HS-27A (cell line): ENCODE results near the gene SPAG17.
A peak's percentile ranks its signal among the peaks of the same experiment; 100 is the strongest.

Source experiments
- DNase-seq: peaks from one replicate; pipeline ENCODE4 v3.0.0-alpha.2; 2012; ENCODE audit warnings: low read depth, missing footprints

Gene SPAG17

DNA sequence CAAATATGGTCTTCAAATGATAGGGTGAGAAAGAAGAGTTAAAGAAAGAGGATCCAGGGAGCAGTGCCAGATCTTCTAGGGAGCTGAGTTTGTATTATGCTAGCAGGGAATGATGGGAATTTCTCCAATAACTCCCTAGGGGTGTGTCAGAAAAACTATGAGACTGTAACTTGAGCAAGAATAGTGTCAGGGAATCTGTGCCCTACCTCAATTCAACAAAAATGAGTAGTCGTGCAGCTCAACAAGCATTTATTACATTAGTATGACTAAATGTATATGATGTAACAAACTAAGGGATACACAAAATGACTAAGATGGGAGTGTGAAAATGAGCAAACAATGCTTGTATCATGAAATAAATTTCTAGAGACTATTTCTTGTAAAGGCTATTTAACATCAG lies 24.2 kb downstream of the SPAG17 start:
- no peak for DNase-seq

DNA sequence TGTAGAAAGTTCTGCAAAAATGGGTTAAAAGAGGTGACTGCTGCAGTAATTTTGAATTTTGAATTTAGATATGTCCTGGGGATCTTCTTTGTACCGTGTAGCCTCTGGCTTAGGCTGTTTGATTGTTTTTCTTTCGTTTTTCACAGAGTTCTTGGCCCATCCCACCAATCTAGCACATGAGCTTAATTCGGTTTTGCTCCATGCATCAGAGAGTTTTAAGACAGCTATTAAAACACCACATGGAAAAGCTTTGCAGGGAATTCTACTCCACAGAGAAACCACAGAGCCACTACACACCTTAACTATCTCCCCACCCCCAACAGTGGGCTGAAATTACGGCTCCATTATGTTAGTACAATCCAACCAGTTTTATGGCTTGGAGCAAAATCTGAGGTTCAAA lies 25.5 kb downstream of the SPAG17 start:
- DNase-seq = no peak

DNA sequence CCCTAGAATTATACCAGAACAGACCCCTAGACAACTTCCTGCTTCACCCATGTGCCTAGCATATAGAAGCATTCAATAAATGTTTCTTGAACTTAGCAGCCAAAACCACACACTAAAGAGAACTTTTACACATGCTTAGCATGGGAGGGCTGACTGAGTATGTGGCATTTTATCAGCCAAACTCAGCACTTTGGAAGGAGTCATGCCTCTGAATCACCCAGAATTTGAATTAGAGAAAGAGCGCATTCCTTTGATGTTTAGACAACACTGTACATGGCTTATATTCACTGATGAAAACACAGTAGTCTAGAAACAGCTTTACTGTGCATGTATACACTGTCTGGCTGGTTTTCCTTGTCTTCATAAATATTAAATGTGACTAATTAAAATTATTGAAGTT lies 26.1 kb downstream of the SPAG17 start:
- DNase-seq = peak; percentile 64

DNA sequence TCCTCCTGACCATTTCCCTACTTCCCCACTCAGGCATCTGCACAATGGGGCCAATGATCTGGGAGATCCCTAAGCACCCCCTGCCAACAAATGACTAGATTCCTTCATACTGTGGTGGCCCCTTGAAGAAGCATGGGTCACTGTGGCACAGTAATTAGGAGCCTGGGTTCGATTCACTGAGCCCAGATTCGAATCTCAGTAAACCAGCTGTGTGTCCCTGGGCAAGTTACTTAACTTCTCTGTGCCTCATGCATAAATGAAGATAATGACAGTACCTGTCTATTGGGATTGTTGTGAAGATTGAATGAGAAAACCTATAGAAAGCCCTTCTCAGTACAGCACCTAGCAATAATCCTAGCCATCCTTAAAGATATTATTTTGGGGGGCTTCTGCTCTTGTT lies 27.5 kb downstream of the SPAG17 start:
- DNase-seq = no peak

DNA sequence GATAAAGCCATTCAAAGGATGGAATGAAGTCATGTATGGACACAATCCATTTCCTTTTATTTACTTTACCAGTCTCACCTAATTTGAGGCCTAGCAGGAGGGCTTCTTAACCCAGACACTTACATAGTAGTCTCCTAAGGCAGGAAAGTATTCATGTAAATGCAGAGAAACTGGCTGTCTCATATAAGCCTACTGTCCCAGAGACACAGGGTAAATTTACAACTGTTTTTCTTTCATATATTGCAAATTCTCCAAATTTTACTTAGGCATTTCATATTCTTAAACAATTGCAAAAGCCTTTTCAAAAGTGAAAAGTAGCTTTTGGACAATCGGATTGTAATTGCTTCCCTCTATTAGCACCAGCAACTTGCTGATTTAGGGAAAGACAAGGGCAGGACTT lies 29.9 kb downstream of the SPAG17 start:
- DNase-seq = no peak

DNA sequence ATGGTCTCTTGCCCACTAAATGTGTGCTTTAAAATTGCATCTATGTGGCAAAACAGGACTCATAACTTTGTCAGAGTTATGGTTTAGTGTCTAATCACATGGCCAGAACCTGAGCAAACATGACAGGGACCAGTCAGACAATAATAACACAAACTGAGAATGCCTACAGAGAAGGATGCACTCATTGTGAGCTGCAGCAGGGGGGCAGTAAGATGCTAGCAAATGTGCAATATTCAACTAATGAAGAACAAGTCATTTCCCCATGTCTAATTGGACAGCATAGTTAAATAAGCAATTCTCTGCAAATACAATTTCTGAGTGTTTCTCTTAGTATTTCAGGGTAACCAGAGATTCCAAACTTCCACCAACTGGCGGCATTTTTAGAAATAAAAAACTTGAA lies 30.8 kb downstream of the SPAG17 start:
- no peak for DNase-seq

DNA sequence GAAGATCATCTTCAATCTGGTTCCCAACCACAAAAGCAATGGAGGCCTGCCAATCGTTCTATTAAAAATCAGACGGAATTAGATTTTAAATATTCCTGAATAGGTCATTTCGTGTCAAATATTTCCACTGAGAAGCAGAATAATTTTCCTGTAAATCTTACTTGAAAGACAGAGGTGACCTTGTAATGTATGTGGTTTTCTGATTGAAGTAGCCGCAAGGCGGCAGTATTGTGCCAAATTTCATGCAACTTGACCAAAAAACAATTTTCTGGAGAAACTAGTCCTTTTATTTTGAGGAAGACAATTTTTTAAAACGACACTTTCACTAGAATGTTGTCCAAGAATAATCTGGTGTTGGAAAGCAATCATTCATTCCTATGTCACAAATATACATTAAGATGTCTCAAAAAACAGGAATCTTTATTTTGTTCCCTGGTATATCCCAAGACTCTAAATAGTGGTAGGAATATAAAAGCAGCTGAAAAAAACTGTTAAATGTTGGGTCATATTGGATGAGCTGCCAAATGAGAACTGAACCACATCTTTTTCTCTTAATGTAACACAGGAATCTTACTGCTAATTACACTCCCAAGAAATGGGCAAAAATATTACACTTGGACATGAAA lies 33.6 kb downstream of the SPAG17 start:
- no peak for DNase-seq

DNA sequence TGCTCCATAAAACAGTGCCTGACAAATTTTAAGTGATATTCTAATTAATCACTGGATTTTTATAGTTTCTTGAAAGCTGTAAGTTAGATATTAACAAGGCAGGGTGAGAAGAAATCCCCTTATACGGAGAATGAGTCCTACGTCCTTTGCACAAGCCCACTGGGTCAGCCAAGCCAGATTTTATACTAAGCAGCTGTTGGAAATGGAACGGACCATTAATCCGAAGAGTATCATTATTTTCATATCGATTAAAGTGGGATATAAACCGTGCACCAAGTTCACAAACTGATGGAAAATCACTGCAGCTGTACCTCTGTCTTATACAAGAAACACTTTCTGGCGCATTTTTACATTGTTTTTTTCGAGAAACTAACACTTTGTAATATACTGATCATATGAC lies 35.2 kb downstream of the SPAG17 start:
- DNase-seq = no peak

DNA sequence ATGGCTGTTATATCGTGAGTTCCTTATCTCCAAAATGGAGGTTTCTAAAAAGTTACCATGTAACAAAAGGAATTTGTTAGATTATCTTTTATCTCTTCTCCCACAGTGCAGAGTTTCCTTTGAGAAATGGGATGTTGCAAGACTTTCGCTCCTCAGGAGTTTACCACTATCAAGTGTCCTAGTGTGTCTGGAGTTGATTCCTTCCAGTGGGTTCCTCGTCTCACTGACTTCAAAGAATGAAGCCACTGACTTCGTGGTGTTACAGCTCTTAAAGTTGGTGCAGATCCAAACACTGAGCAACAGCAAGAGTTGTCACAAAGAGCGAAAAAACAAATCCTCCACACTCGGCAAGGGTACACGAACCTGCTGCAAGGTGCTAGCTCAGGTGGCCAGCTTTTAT lies 37.0 kb downstream of the SPAG17 start:
- DNase-seq = no peak

DNA sequence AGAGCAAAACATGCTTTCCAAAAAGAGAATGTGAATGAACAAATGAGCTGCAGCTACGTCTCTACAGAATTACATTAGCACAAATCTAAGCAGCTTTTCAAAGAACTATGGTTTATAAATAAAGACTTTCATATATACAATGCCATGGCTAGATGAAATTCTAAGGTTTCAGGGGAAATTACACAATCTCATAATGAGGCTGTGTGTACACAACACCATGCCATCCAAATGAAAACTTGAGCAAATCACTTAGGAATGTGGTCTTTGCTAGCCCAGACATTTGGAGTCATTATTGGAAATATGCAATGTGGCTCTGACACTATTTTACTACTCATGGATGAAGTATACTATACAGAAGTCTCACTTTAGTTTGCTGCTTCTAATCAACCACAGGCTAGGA lies 37.5 kb downstream of the SPAG17 start:
- no peak for DNase-seq

DNA sequence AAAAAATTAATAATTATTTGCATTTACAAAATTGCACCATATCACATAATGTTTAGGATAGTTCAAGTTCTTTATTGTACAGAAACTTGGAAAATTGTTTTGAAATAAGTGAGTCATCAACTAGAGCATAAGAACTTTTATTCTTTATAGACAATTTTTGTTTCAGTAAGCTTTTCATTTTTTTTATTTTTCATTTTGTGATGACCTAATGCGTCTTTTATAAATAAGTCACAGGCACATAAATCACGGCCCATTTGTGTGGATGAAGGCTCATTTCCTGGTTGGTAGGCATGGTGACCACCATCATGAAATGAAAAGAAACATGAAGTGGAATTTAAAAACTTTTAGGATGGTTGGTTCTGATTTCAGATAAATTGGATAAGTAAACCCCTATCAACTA lies 39.3 kb downstream of the SPAG17 start:
- no peak for DNase-seq

DNA sequence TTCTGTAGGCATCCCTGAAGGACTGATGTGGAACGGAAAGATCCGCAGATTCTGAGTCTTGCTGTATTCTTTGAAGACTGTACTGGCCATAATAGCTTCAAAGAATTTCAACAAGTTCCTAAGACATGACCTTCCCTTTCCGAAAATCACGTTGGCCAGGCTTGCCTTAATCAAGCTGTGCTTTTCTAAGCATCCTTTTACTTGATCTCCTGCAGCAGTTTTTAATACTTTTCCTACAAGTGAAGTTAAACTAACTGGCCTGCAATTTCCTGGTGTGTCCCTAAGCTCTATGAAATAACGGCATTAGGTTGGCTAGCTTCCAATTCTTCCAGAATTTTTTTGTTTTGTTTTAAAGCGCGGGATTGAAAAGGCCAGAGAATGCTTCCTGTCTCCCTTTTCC lies 40.3 kb downstream of the SPAG17 start:
- no peak for DNase-seq

DNA sequence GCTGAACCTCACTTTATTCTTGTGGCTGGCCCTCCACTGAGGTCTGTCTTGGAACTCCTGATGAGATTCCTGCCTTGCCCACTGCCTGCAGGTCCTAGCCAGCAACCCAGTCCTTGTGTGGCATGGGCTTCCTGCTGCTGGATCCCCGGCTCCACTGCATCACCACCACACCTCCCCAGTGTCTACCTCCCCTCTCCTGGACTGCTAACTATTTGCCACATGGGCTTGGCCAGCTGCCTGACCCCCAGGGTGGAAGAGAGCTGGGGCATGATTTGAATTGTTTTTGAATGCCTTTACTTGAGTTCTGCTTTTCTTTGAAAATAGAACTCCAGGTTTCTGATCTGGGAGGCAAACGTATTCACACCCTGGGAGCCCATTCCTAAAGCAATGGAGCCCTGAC lies 41.2 kb downstream of the SPAG17 start:
- no peak for DNase-seq

DNA sequence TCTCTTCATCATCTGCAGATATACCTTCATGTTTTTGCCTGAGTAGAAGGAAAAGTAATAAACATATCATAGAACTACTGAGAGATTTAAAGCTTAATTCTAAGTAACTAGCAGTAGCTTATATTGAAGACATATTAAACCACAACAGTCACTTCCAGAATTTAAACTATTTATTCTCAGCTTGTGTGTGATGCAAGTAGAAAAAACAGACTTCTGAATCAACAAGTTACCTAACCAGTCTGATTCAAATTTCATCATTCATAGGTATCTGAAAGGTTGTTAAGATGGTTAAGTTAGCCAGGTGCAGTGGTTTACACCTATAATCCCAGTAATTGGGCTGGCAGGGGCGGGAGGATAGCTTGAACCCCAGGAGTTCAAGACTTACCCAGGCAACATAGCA lies 41.9 kb downstream of the SPAG17 start:
- DNase-seq = no peak

DNA sequence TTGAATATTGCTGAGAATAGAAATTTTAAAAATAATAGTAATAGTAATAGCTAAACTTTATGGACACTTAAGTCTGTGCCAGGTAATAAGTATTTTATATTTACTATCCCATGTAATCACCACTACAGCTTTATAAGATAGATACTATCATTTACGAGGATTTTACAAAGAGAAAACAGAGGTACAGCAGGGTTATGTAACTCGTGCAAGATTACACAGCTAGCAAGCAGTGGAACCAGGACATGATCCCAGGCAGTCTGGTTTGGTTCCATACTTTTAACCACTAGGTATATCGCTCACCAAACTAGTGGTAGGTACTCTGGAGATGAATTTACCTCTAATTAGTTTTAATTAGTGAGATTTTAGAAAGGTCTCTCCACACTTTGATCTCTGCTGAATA lies 42.5 kb downstream of the SPAG17 start:
- no peak for DNase-seq

DNA sequence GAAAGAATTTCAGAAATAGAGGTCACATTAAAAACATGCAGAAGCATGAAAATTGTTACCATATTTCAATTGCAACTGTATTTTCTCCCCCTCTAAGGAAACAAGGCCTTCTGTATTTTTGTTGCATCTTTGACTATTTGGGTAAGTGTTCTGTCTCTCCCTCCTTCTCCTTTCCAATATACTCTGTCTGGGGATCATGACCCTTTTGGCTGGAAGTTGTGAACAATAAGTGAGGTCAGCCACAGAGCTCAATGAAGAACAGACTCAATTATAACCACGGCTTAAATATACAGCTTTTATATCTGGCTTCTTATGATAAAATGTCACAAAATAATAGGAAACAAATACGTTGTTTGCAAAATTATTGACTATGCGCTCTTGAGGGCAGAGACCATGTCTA lies 47.1 kb downstream of the SPAG17 start:
- no peak for DNase-seq

DNA sequence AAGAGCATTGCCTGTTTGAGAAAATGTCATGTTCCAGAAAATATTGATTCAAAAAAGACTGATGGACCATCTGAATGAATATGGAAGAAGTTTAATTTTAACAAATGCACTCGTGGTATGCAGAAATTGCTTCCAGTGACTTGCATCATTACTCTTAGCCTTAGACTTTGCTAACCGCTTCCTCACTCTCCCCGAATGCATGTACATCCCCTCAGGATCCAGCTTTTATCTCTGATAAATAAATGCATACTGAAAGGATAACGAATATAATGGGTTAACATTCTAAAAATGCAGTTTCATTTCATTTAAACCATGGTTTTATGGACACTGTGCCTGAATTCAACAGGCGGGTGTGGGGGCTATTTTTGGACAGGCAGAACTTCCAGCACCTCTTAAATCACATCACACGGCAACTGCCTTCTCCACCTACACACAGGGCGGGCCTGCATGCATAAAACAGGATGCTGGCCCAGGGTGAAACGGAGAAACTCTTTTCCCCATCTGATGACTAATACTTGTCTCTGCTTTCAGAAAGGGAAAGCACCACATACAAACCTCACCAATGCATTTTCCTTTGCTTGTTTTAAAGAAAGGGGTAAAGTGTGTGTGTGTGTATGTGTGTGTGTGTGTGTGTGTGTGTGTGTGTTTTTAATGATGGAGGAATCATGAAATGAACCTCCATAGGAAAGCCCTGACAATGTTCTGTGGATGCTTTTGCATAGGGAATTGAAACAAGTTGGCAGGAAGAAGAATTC lies 48.7 kb downstream of the SPAG17 start:
- DNase-seq = no peak

DNA sequence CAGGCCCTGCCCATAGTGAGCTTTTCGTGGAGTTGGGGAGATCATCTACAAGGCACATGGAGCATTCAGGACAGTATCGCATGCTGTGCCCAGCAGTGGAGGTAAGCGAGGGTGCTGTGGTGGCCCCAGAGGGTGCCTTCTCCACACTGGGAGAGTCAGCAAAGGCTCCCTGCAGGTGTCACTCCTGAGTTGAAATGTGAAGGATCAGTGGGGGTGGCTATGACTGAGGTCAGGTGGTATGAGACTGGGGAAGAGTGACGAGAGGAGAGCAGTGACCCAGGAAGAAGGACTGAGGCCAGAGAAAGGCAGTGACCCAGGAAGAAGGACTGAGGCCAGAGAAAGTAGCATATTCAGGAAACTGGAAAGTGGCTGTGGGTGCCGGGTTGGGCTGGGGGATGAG lies 53.0 kb downstream of the SPAG17 start:
- no peak for DNase-seq

DNA sequence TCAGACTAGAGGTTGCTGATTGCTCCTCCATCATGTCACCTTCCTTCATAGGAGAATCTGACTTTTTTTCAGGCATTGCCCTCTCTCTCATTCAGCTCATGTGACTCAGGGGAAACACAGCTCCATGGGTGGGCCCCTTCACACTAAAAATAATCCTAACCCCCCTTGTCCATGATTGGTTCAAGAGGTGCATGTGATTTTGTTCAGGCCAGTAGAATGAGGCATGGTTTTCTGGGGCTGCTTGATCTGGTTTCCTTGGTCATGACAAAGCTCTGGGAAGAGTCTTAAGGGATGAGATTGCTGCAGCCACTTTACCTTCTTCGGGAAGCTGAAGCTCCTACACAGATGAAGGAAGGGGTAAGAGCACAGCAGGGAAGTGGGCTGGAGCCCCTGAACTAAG lies 56.3 kb downstream of the SPAG17 start:
- no peak for DNase-seq

DNA sequence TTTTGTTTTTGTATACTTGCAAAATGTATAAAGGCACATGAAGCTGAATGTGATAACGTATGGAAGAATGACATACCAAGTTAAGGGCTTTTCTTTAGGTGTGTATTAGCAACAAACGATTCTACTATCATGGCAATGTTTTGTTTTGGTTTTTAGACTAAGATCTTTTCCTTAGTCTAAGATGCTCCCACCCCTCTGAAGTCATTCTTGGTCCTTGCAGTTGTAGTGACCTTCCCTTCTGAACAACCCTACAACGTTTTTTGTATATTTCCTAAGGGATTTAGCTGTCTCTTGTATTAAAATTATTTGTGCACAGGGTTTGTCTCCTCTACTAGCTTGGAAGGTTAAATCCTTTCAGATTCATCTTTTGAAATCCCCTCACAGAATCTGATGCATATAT lies 61.0 kb downstream of the SPAG17 start:
- DNase-seq = no peak

DNA sequence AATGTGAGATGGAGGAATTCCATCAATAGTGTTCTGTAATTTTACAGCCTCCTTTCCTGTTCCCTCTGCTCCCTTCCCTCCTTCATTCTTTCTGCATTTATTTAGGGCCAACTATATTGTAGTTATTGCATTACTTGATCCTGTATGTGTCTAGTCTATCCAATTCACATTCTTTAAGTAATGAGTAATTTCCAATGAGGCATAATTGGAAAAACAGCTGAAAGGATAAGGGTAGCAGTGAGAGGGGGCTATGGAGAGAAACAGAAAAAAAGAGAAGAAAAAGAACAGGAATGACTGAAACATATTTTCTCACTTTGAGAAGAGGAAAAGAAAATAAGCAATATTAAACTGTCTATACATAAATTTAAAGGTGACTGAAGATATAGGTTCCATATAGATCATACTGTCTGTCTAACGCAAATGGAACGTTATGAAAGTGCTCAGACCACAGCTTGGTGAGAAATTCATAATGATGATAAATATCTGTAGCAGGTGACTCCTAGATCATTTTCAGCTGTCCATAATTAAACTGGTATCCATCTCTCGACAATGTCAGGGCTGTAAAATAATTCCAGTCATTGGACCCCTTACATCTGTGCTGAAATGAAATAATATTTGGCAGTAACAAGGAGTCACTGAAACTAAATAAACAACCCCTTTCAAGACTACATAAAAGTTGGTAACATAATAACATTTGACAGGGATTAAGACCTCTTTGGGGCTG lies 61.8 kb downstream of the SPAG17 start:
- DNase-seq = no peak

DNA sequence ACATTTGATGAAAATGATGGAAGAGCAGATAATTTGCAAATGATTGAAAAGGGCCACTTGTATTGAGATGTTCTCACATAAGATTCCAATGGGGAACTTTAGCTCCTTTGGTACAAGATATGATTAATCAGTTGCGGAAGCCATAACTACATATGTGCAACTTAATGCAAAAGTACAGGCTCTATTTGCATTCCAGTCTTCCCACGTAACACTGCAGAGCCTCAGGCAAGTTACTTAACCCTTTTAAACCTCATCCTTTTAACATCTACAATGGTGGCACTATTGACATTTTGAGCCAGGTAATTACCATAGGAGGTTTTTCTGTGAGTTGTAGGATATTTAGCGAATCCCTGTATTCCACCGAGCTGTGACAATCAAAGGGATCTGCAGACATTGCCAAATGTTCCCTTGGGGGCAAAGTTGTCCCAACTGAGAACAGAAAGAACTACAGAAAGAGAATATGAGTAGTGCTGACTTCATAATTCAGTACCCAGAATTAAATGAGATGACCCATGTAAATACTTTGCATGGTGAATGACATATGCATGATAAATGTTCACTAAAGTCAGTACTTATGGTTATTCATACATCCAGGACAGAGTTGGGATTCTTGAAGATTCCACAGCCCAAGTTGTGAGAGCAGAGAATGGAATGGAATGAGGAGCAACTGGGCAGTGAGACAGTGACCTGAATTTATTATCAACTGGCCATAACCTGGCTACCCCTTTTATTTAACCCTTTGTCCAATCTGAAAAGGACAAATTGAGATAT lies 62.6 kb downstream of the SPAG17 start:
- no peak for DNase-seq
